Activated naive CD8-positive, alpha-beta T cell treated with anti-CD3 and anti-CD28 coated beads for 36 hours (primary cell): ENCODE measurements around the gene LUZP1. TPM values are rescaled to one million over a fixed set of nuclear protein-coding genes. Genes with fewer than 3 reads are reported as not detected.

Source experiments
- DNase-seq: peaks from one replicate; pipeline ENCODE4 v3.0.0; 2021
- H3K27ac Mint-ChIP-seq: one replicate; pipeline ENCODE4 v1.8.0; 2022; ENCODE audit warnings: mild to moderate bottlenecking, moderate library complexity, mixed read lengths
- H3K27me3 Mint-ChIP-seq: one replicate; pipeline ENCODE4 v1.8.0; 2022; ENCODE audit warnings: mild to moderate bottlenecking, mixed read lengths
- H3K36me3 Mint-ChIP-seq: one replicate; pipeline ENCODE4 v1.8.0; 2021; ENCODE audit warnings: mild to moderate bottlenecking, mixed read lengths
- H3K4me1 Mint-ChIP-seq: one replicate; pipeline ENCODE4 v1.8.0; 2021; ENCODE audit warnings: mixed read lengths
- H3K4me3 Mint-ChIP-seq: one replicate; pipeline ENCODE4 v1.8.0; 2022; ENCODE audit warnings: mild to moderate bottlenecking, moderate library complexity, mixed read lengths
- H3K9me3 Mint-ChIP-seq: one replicate; pipeline ENCODE4 v1.8.0; 2022; ENCODE audit warnings: mixed read lengths
- total RNA-seq, 2 experiments: library from RNA; stranded (reverse); gene quantifications; one replicate each; pipeline ENCODE4 v1.2.3, GENCODE V29; 2021

LUZP1 gene
- total RNA-seq, 2 experiments from 2014 or later: 18.4 to 20.1 TPM

- no peak overlapping the region for H3K4me3 Mint-ChIP-seq
- no peak for DNase-seq
- H3K9me3 Mint-ChIP-seq: peaks cover 1% of the 10 kb centered on the region
- peaks cover 7% of the 10 kb centered on the region for H3K36me3 Mint-ChIP-seq
- no peaks in the 10 kb centered on the region for H3K27me3 Mint-ChIP-seq
- peaks cover 26% of the 10 kb centered on the region for H3K4me1 Mint-ChIP-seq
- no peak overlapping the region for H3K27ac Mint-ChIP-seq
Observed at GRCh38 chr1:23101101-23101827, 67.4 kb downstream of the LUZP1 start.

- Mint-ChIP-seq H3K27me3 (no peaks in the 10 kb centered on the region), H3K4me1 (peaks cover 26% of the 10 kb centered on the region), H3K4me3 (no peak overlapping the region), H3K36me3 (peaks cover 9% of the 10 kb centered on the region), H3K27ac (peak overlapping the region; percentile 18), H3K9me3 (peaks cover 1% of the 10 kb centered on the region)
- peak; percentile 12 for DNase-seq
Observed at GRCh38 chr1:23100074-23100748, 68.4 kb downstream of the LUZP1 start.

GRCh38 chr1:23099171-23099536, 69.5 kb downstream of the LUZP1 start:
- no peak for DNase-seq
- H3K4me1 Mint-ChIP-seq: peaks cover 26% of the 10 kb centered on the region
- H3K4me3 Mint-ChIP-seq: no peak overlapping the region
- H3K36me3 Mint-ChIP-seq: peaks cover 4% of the 10 kb centered on the region
- H3K27ac Mint-ChIP-seq: no peak overlapping the region
- H3K9me3 Mint-ChIP-seq: peaks cover 1% of the 10 kb centered on the region
- no peaks in the 10 kb centered on the region for H3K27me3 Mint-ChIP-seq

- H3K27ac Mint-ChIP-seq: no peak overlapping the region
- no peaks in the 10 kb centered on the region for H3K27me3 Mint-ChIP-seq
- H3K4me3 Mint-ChIP-seq: no peak overlapping the region
- peaks cover 1% of the 10 kb centered on the region for H3K9me3 Mint-ChIP-seq
- DNase-seq: peak; percentile 43
- peaks cover 26% of the 10 kb centered on the region for H3K4me1 Mint-ChIP-seq
- H3K36me3 Mint-ChIP-seq: peaks cover 9% of the 10 kb centered on the region
Observed at GRCh38 chr1:23098463-23099170, 70.0 kb downstream of the LUZP1 start.

GRCh38 chr1:23097316-23097715, 71.3 kb downstream of the LUZP1 start:
- DNase-seq: no peak
- Mint-ChIP-seq H3K27ac (no peak overlapping the region), H3K36me3 (peaks cover 12% of the 10 kb centered on the region), H3K27me3 (no peaks in the 10 kb centered on the region), H3K4me1 (peaks cover 17% of the 10 kb centered on the region), H3K4me3 (no peak overlapping the region), H3K9me3 (no peaks in the 10 kb centered on the region)

- Mint-ChIP-seq H3K9me3 (no peaks in the 10 kb centered on the region), H3K36me3 (peaks cover 17% of the 10 kb centered on the region), H3K27ac (no peak overlapping the region), H3K27me3 (no peaks in the 10 kb centered on the region), H3K4me1 (peaks cover 3% of the 10 kb centered on the region), H3K4me3 (no peak overlapping the region)
- no peak for DNase-seq
Observed at GRCh38 chr1:23092447-23092846, 76.2 kb downstream of the LUZP1 start.

- no peak for DNase-seq
- Mint-ChIP-seq H3K4me1 (peaks cover 3% of the 10 kb centered on the region), H3K4me3 (no peak overlapping the region), H3K27me3 (no peaks in the 10 kb centered on the region), H3K36me3 (peaks cover 17% of the 10 kb centered on the region), H3K27ac (no peak overlapping the region), H3K9me3 (no peaks in the 10 kb centered on the region)
Observed at GRCh38 chr1:23091545-23091944, 77.1 kb downstream of the LUZP1 start.

GRCh38 chr1:23090056-23090455, 78.6 kb downstream of the LUZP1 start:
- peaks cover 21% of the 10 kb centered on the region for H3K36me3 Mint-ChIP-seq
- no peaks in the 10 kb centered on the region for H3K9me3 Mint-ChIP-seq
- no peaks in the 10 kb centered on the region for H3K27me3 Mint-ChIP-seq

GRCh38 chr1:23088027-23088426, 80.6 kb downstream of the LUZP1 start:
- Mint-ChIP-seq H3K27me3 (no peaks in the 10 kb centered on the region), H3K27ac (peak overlapping the region; percentile 2), H3K4me1 (peaks cover 3% of the 10 kb centered on the region), H3K4me3 (no peak overlapping the region), H3K9me3 (no peaks in the 10 kb centered on the region), H3K36me3 (peaks cover 14% of the 10 kb centered on the region)
- no peak for DNase-seq

More at GRCh38 chr1:23090056-23090455, 78.6 kb downstream of the LUZP1 start:
- H3K27ac Mint-ChIP-seq: no peak overlapping the region
- peaks cover 3% of the 10 kb centered on the region for H3K4me1 Mint-ChIP-seq
- no peak overlapping the region for H3K4me3 Mint-ChIP-seq
- no peak for DNase-seq

GRCh38 chr1:23085696-23086095, 83.0 kb downstream of the LUZP1 start:
- H3K4me3 Mint-ChIP-seq: no peak overlapping the region
- no peaks in the 10 kb centered on the region for H3K9me3 Mint-ChIP-seq
- H3K36me3 Mint-ChIP-seq: peaks cover 14% of the 10 kb centered on the region
- DNase-seq: no peak
- H3K4me1 Mint-ChIP-seq: peaks cover 3% of the 10 kb centered on the region
- peak overlapping the region; percentile 48 for H3K27ac Mint-ChIP-seq
- no peaks in the 10 kb centered on the region for H3K27me3 Mint-ChIP-seq

GRCh38 chr1:23084880-23085279, 83.8 kb downstream of the LUZP1 start:
- Mint-ChIP-seq H3K4me3 (no peak overlapping the region), H3K9me3 (no peaks in the 10 kb centered on the region), H3K36me3 (peaks cover 14% of the 10 kb centered on the region), H3K27me3 (no peaks in the 10 kb centered on the region), H3K27ac (peak overlapping the region; percentile 38), H3K4me1 (peaks cover 3% of the 10 kb centered on the region)
- no peak for DNase-seq

GRCh38 chr1:23083714-23084480, 84.8 kb downstream of the LUZP1 start:
- Mint-ChIP-seq H3K27ac (no peak overlapping the region), H3K4me3 (no peak overlapping the region), H3K9me3 (no peaks in the 10 kb centered on the region), H3K4me1 (peaks cover 3% of the 10 kb centered on the region), H3K36me3 (peaks cover 15% of the 10 kb centered on the region), H3K27me3 (no peaks in the 10 kb centered on the region)
- no peak for DNase-seq

GRCh38 chr1:23081376-23081775, 87.3 kb downstream of the LUZP1 start:
- Mint-ChIP-seq H3K9me3 (no peaks in the 10 kb centered on the region), H3K27me3 (no peaks in the 10 kb centered on the region), H3K27ac (no peak overlapping the region), H3K36me3 (peaks cover 13% of the 10 kb centered on the region), H3K4me3 (no peak overlapping the region), H3K4me1 (no peaks in the 10 kb centered on the region)
- DNase-seq: no peak

GRCh38 chr1:23080885-23081284, 87.8 kb downstream of the LUZP1 start:
- H3K36me3 Mint-ChIP-seq: peaks cover 8% of the 10 kb centered on the region

GRCh38 chr1:23079025-23079424, 89.6 kb downstream of the LUZP1 start:
- no peak overlapping the region for H3K27ac Mint-ChIP-seq
- DNase-seq: no peak
- no peak overlapping the region for H3K4me3 Mint-ChIP-seq
- no peaks in the 10 kb centered on the region for H3K9me3 Mint-ChIP-seq
- H3K4me1 Mint-ChIP-seq: no peaks in the 10 kb centered on the region
- H3K36me3 Mint-ChIP-seq: peaks cover 4% of the 10 kb centered on the region
- no peaks in the 10 kb centered on the region for H3K27me3 Mint-ChIP-seq

More at GRCh38 chr1:23080885-23081284, 87.8 kb downstream of the LUZP1 start:
- DNase-seq: no peak
- no peak overlapping the region for H3K4me3 Mint-ChIP-seq
- no peaks in the 10 kb centered on the region for H3K27me3 Mint-ChIP-seq
- H3K27ac Mint-ChIP-seq: no peak overlapping the region
- H3K4me1 Mint-ChIP-seq: no peaks in the 10 kb centered on the region
- no peaks in the 10 kb centered on the region for H3K9me3 Mint-ChIP-seq
